HG02852 (cell line): Measurements from ENCODE around the gene USP30.
"Not testable (repeated sequence)": the region's sequence is repeated elsewhere in the genome, so short reads cannot be mapped to it uniquely, and the experiment has no call there.

ENCODE experiments used
- ATAC-seq: cut with Tn5 transposase; IDR thresholded peaks from one replicate; pipeline ENCODE4 v1.9.1; 2021; ENCODE audit warnings: mild to moderate bottlenecking, moderate library complexity; ENCODE audit not compliant: unreplicated experiment

The USP30 gene

GRCh38 chr12:109052097-109052413 is 321 bp upstream of the USP30 start:
- no peak for ATAC-seq

DNA sequence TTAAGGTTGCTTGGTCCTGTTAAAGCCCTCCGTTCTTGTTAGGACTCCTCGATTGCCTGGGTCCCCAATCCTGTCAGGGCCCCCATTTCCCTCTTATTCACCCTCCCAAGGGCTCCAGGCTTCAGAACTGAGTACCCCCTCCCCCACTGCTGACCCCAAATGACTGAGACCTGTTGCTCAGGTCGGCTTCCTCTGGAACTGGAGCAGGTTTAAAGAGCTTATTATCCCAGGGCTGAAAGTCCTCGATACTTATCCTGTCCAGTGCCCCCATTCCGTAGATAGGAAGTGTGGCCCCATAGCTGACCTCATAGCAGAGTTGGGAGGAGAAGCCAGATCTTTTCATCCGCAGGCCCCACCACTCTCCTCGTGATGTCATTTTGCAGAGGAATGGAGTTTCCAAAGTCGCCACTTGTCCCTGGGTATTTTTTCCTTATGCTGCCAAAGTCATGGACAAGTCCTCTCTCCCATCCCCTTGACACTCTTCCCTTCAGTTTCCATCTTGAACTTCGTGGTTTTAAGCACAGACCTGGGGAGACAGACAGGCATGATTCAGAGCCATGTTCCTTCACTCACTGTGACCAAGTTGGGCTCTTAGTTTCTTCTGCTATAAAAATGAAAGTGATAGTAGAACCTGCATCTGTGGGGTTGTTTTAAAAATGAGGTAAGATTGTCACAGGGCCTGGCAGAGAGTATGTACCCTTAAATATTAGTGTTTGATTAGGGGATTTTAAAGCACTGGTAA is 1.2 kb downstream of the USP30 start:
- ATAC-seq = peak; percentile 46

- ATAC-seq = not testable (repeated sequence)
Observed at GRCh38 chr12:109054124-109054513, 1.7 kb downstream of the USP30 start.

DNA sequence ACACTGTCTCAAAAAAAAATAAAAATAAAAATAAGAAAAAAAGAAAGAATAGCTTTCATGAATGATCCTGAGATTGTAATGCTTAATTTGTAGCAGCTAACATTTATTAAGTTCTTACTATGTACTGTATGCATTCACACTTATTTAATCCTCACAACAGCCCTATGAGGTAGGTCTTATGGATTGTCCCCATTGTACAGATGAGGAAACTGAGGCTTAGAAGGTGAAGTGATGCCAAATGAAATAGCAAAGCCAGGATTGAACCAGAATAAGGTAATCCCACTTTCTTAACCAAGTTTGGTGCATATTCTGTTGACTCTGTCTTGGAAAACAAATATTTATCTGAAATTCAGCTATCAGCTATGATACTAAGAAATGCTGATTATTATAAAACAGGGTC is 2.1 kb downstream of the USP30 start:
- no peak for ATAC-seq

DNA sequence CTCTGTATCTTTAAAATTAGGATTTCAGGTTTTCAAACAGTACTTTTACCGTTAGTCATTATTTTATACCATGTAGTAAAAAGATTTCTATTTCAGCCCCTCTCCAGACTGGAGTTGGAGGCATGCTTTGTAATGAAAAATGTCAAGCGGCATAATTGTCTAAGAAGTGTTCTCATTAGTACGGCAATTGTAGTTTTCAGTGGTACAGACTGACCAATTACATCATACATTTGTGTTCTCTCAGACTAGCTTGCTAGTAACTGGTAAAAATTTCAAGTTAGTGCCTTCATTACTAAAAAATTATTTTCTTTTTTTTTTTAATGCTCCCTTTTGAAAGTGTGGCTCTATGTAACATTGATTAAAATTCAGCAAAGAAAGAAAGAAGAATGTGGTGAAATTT is 4.5 kb downstream of the USP30 start:
- no peak for ATAC-seq

DNA sequence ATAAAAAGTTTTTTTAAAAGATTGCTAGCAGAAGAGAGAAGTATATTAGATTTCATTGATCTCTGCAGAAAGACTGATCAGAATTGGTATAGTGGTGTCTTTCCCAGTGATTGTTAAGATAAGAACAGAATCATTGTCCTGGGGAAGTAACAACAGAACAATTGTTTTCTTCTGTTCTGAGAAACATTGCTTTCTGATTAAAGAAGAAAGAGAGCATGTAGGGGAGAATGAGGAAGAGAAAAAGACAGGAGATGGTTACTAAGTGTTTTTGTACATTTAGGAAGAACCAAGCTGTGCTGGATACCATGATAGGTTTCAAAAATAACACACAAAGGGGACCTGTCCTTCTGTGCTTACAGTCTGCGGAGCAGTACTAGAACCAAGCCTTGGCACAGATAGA is 5.0 kb downstream of the USP30 start:
- ATAC-seq = no peak

DNA sequence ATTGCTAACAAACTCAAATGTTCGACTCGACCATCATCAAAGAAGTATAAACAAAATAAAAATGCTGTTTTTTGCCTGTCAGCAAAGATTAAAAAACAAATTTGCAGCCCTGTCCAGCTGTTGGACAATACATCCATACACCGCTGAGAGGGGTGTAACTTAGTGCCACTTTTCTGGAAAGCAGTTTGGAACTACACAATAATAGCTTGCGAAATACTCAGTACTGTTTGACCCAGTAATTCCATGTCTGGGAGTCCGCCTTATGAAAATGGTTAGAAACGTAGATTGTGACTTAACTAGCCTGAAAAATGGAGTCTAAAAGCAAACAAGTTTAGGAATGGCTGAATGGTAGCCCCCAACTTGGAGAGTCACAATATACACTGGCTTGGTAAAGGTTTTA is 6.4 kb downstream of the USP30 start:
- no peak for ATAC-seq

- ATAC-seq = no peak
Observed at GRCh38 chr12:109064143-109064542, 11.8 kb downstream of the USP30 start.

DNA sequence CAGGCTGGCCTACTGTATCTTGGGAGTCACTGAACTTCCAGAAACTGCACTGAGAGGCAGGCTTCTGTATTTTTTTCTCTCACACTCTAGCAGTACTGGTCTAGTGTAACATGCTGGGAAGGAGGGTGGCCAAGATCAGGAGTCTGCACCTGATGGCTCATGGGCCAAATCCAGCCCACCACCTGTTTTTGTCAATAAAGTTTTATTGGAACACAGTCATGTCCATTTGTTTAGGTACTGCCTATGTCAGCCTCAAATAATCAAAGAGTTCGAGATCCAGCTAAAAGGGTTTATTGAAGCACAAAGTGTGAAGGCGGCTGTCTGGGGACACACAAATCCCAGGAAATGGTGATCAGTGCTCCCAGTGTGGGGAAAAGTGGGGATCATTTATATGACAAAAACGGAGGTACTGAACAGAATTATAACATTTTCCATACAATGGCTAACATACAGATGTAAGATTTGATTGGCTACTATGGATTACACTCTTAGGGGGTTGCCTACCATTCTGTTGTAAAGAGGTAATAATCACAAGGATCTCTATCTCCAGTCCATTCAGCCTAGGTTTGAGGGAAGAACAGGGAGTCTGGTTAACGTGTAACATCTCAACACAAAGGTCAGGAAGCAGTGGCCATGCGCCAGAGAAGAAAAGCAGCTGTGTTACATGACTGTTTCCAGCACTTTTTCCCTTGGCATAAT is 12.9 kb downstream of the USP30 start:
- ATAC-seq = no peak

GRCh38 chr12:109065853-109066193 is 13.4 kb downstream of the USP30 start:
- no peak for ATAC-seq

- ATAC-seq = no peak
Observed at GRCh38 chr12:109069307-109070271, 17.2 kb downstream of the USP30 start.

DNA sequence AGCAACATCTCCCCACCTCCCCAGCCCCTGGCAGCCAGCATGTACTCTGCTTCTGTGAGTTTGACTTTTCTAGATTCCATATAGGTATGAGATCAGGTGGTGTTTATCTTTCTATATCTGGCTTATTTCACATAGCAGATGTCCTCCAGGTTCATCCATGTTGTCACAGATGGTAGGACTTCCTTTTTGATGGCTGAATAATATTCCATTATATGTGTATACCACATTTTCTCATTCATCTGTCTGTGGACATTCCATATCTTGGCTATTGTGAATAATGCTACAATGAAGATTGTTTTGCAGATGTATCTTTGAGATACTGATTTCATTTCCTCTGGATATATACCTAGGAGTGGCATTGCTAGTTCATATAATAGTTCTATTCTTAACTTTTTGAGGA is 22.5 kb downstream of the USP30 start:
- no peak for ATAC-seq

DNA sequence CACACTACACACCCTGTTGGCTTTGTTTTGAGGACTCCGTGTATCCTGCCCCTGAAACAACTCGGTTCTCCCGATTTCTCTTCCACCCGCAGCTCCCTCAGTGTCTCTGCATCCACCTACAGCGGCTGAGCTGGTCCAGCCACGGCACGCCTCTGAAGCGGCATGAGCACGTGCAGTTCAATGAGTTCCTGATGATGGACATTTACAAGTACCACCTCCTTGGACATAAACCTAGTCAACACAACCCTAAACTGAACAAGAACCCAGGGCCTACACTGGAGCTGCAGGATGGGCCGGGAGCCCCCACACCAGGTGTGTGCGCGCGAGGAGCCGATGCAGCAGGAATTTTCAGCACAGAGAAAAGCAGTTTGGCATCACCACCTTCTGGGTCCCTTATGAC is 30.4 kb downstream of the USP30 start:
- ATAC-seq = no peak

DNA sequence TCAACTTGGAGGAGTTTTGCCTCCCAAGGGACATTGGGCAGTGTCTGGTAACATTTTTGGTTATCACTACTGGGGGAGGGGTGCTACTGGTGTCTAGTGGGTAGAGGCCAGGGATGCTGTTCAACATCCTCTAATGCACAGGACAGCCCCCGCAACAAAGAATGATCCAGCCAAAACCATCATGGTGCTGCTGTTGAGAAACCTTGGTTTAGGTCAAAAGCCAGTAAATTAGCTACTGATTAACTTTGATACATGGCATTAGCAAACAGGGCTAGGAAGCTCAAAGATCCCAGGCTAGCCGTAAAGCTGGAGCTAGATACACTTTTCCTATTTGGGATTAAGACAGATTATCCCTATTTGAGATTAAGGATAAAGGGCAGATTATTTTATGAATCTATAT is 32.0 kb downstream of the USP30 start:
- no peak for ATAC-seq

DNA sequence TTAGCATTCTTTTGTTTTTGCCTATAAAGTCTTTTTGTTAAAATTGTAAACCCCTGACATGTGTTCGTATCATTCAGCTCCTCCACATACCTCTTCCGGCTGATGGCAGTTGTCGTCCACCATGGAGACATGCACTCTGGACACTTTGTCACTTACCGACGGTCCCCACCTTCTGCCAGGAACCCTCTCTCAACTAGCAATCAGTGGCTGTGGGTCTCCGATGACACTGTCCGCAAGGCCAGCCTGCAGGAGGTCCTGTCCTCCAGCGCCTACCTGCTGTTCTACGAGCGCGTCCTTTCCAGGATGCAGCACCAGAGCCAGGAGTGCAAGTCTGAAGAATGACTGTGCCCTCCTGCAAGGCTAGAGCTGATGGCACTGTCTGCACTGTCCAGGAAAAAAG is 33.2 kb downstream of the USP30 start:
- ATAC-seq = no peak

DNA sequence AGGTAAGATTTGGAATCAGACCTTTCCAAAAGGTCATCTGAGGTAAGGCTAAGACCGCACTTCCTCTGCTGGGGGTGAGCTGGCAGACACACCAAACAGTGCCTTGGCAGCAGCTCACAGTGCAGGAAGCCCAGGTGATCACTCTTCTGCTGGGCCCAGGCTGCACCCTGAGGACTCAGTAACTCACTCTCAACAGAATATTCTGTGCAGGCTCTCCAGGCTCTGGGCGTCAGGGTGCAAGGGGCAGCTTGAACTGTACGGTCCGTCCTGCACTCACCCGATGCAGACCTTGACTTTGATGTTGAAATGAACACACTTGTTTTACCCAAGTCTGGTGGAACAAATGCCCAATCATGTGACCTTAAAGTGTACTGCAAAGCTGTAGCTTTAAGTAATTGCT is 34.9 kb downstream of the USP30 start:
- ATAC-seq = no peak

DNA sequence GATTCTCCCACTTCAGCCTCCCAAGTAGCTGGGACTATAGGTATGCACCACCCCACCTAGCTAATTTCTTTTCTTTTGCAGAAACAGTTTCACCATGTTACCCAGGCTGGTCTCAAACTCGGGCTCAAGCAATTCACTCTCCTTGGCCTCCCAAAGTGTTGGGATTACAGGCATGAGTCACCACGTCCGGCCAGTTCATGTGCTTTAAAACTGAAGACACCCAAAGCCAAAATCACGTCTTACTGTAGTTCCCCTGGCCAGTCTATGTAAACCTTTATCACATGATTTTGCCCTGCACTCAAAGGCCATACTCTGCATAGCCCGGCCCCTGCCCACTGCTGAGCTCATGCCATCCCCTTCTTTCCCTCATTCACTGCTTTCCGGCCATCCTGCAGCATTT is 36.4 kb downstream of the USP30 start:
- ATAC-seq = no peak

DNA sequence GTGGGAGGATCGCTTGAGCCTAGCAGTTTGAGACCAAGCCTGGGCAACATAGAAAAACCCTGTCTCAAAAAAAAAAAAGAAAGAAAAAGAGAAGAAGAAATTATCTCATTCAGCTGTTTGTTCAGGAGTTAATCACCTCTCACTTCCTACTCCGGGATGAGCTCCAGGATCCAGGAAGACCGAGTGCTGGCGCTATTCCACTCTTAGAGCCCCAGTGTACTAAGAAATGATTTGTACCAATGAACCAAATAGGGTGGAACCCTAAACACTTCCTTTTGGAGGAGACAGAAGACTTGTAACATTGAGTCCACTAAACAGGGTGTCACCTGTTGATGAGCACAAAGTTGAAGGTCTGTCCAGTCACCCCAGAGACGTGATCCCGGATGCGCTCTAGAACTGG is 37.3 kb downstream of the USP30 start:
- ATAC-seq = no peak

DNA sequence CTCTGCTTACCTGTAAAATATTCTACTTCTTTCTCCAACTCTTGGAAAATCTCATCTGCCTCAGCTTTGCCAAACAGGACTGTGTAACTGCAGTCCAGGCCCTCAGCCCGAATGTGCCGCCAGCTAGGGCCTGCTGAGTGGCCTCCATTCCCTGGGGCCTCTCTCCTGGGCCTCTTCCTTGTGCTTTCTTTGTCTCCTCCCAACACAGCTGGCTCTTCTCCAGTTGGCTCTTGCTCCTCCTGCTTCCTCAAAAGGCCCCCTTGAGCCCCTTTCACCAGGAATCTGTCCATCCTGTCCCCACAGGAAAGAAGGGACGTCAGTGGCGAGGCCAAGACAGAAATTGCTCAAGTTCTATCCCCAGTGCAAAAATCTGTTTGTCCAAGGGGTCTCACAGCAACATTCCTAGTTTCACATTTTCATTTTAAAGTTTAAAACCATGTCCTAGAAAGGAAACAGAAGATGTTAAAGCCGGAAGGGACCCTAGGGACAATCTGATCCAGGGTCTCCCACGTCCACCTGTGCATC is 40.2 kb downstream of the USP30 start:
- ATAC-seq = no peak

- peak; percentile 56 for ATAC-seq
Observed at GRCh38 chr12:109093022-109093918, 40.9 kb downstream of the USP30 start, which contains the start of gene ALKBH2. Gene ALKBH2, minus strand, starts transcription at chr12:109093472. Its CDS starts 686 bp downstream, at chr12:109092786.

DNA sequence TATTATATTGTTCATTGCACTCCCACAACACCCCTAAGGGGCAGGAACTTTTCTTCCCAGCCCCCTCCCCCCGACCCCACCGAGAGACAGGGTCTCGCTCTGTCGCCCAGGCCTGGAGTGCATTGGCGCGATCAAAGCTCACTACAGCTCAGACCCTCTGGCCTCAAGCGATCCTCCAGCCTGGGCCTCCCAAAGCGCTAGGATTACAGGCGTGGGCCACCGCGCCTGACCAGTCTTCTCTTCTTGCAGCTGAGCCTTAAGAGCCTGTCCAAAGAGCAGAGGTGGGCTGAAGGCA is 44.7 kb downstream of the USP30 start:
- no peak for ATAC-seq
